ENCODE data around the gene SNAP29. TPM values are rescaled to one million over a fixed set of nuclear protein-coding genes. Genes with fewer than 3 reads are reported as not detected.

Gene SNAP29
- polyA plus RNA-seq, 1 donor = 29.8 TPM

DNA sequence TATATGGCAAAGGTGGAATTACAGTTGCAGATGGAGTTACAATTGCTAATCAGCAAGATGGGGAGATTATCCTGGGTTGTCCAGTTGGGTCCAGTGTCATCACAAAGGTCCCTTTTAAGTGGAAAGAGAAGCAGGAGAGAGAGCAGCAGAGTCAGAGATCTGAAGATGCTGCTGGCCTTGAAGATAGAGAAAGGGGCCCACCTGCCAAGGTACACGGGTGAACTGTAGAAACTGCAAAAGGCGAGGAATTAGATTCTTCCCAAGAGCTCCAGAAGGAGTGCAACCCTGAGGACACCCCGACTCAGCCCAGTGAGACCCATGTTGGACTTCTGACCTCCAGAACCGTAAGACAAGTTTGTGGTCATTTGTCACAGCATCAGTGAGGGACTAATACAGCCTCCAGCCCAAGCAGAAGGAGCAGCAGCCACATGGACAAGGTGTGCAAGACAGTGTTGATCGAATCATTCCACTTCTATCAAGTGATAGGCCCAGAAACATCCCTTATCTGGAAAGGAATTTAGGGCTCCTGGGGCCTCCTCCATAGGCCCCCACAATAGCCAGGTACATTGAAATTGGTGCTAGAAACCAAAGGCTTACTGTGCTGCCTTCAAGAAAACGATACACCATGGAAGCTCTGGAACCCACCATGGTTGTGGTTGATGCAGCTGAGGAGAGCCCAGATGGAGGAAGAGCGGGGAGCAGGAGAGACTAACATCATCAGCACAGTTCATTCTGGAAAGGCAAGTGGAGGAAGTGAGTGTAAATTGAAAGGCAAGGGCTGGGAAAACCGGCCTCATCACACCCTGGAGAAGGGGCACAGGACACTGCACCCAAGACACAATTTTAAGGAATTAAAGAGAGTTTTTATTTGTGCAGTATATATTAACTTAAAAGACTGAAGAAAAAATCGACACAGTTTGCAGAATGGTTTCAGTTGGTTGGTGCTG, 23.3 kb downstream of the SNAP29 start:
- Histone ChIP-seq H3K27ac (ENCODE audit: low read length) (no peak overlapping the region), H3K4me1 (ENCODE audit: control insufficient read depth, insufficient read depth, low read length) (peaks cover 30% of the 10 kb centered on the region), H3K4me3 (ENCODE audit: low read length) (no peak overlapping the region), H3K27me3 (ENCODE audit: control insufficient read depth, insufficient read depth, low read length) (no peaks in the 10 kb centered on the region), H3K9me3 (ENCODE audit: control insufficient read depth, low read depth, low read length) (no peaks in the 10 kb centered on the region), H3K36me3 (ENCODE audit: control insufficient read depth, insufficient read depth, low read length) (peaks cover 35% of the 10 kb centered on the region)
- WGBS (ENCODE audit: insufficient coverage, low lambda C conversion rate) = 100% methylated on average over 1 of the region's 9 CpGs
- no peak for DNase-seq

DNA sequence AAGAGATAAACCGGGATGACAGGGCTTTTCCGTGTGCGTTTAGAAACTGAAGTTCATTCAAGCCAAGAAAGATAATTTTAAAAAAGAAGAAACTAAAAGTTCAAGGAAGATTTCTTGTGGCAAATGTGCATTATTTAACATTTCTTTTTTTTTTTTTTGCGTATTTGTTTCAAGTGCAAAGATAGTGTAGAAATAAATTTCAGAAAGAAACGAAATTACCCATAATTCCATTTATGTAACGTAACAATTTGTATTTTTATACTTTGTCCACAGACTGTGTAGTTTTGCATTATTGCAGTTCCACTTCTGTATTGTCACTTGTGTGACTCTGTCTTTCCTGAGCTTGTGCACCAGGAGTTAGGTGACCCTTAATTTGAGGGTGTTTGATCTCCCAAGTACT, 24.0 kb downstream of the SNAP29 start:
- 100% methylated on average over 2 of the region's 6 CpGs for WGBS (ENCODE audit: insufficient coverage, low lambda C conversion rate)
- DNase-seq = no peak
- H3K36me3 ChIP-seq (ENCODE audit: control insufficient read depth, insufficient read depth, low read length) = peaks cover 35% of the 10 kb centered on the region
- no peaks in the 10 kb centered on the region for H3K9me3 ChIP-seq (ENCODE audit: control insufficient read depth, low read depth, low read length)
- no peak overlapping the region for H3K4me3 ChIP-seq (ENCODE audit: low read length)
- H3K4me1 ChIP-seq (ENCODE audit: control insufficient read depth, insufficient read depth, low read length) = peaks cover 30% of the 10 kb centered on the region
- H3K27me3 ChIP-seq (ENCODE audit: control insufficient read depth, insufficient read depth, low read length) = no peaks in the 10 kb centered on the region
- H3K27ac ChIP-seq (ENCODE audit: low read length) = no peak overlapping the region

DNA sequence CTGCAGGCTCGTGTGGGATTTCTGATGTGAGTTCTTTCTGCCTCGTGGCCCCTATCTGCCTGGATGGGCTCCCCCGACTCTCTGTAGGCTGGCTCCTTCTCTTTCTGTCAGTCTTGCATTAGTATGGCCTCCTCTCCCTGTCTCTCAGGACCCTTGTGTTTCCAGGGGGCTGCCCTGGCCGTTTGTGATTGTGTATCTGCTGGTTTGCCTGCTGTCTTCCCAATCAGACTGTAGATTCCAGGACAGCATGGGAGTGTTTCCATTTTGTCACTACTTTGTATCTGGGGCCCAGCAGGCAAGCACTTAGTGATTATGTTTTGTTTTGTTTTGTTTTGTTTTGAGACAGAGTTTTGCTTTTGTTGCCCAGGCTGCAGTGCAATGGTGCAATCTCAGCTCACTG, 25.6 kb downstream of the SNAP29 start:
- DNase-seq = no peak
- Histone ChIP-seq H3K4me1 (ENCODE audit: control insufficient read depth, insufficient read depth, low read length) (peaks cover 30% of the 10 kb centered on the region), H3K36me3 (ENCODE audit: control insufficient read depth, insufficient read depth, low read length) (peaks cover 42% of the 10 kb centered on the region), H3K9me3 (ENCODE audit: control insufficient read depth, low read depth, low read length) (no peaks in the 10 kb centered on the region), H3K4me3 (ENCODE audit: low read length) (no peak overlapping the region), H3K27ac (ENCODE audit: low read length) (peak overlapping the region; percentile 84), H3K27me3 (ENCODE audit: control insufficient read depth, insufficient read depth, low read length) (no peaks in the 10 kb centered on the region)
- WGBS (ENCODE audit: insufficient coverage, low lambda C conversion rate) = no CpG with 5 or more reads among the region's 4 CpGs

DNA sequence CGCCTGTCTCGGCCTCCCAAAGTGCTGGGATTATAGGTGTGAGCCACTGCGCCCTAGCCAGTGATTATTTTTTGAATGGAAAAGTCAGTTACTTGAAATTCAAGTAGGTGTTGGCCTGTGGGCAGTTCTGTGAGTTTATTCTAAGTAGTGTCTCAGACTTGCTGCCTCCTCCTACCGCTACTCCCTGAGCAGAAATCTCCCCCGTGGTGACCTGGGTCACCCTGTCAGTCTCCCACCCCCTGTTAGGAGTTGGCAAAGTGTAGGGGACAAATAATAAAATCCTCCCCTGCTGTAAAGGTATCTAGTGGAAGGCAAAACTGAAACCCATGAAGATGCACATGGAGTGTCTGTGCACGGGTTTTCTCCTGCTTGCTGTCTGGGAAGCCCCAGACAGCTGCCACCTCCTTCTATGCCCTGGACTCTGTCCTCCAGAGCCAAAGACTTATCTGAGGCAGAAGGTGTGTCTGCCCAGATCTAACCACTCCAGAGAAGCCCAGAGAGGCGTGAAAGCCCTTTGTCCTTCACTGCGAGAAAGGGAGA, 26.3 kb downstream of the SNAP29 start:
- DNase-seq = peak in 1 of 2 donors; percentile 93
- Histone ChIP-seq H3K4me1 (ENCODE audit: control insufficient read depth, insufficient read depth, low read length) (peaks cover 30% of the 10 kb centered on the region), H3K36me3 (ENCODE audit: control insufficient read depth, insufficient read depth, low read length) (peaks cover 47% of the 10 kb centered on the region), H3K9me3 (ENCODE audit: control insufficient read depth, low read depth, low read length) (no peaks in the 10 kb centered on the region), H3K27me3 (ENCODE audit: control insufficient read depth, insufficient read depth, low read length) (no peaks in the 10 kb centered on the region), H3K27ac (ENCODE audit: low read length) (peak overlapping the region; percentile 84), H3K4me3 (ENCODE audit: low read length) (no peak overlapping the region)
- no CpG with 5 or more reads among the region's 8 CpGs for WGBS (ENCODE audit: insufficient coverage, low lambda C conversion rate)

DNA sequence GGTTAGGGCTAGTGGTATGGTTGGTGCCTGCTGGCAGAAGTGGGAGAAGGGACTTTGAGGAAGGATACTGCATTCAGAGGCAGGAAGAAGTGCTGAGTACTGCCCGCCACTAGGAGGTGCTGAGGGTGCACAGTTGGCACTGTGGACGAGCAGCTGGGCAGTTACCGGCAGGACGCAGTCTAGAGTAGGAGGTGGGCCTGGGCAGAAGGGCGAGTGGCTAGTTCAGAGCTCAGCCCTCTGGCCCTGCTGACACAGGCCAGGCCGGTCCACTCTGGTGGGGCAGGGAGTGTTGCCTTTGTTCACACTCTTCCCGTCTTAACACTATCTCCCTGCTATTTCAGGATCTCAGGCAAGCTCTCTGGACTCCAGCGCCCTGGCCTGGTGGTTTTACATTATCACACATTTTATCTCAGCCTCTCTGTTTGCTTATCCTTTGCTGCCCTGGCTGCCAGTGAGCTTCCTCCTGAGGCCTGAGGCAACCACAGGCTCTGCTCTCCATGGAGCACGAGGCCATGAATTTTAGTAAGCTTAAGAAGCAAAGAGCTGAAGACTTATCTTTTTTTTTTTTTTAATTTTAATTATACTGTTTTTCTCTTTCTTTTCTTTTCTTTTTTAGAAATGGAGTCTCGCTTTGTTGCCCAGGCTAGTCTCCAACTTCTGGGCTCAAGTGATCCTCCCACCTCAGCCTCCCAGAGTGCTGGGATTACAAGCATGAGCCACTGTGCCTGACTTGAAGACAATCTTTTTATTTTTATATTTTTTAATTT, 26.9 kb downstream of the SNAP29 start:
- DNase-seq = peak; percentile 71 to 97
- peaks cover 49% of the 10 kb centered on the region for H3K36me3 ChIP-seq (ENCODE audit: control insufficient read depth, insufficient read depth, low read length)
- H3K4me1 ChIP-seq (ENCODE audit: control insufficient read depth, insufficient read depth, low read length) = peaks cover 30% of the 10 kb centered on the region
- WGBS (ENCODE audit: insufficient coverage, low lambda C conversion rate) = 63% methylated on average over 2 of the region's 10 CpGs
- no peak overlapping the region for H3K4me3 ChIP-seq (ENCODE audit: low read length)
- H3K27ac ChIP-seq (ENCODE audit: low read length) = peak overlapping the region; percentile 84
- H3K9me3 ChIP-seq (ENCODE audit: control insufficient read depth, low read depth, low read length) = no peaks in the 10 kb centered on the region
- H3K27me3 ChIP-seq (ENCODE audit: control insufficient read depth, insufficient read depth, low read length) = no peaks in the 10 kb centered on the region

DNA sequence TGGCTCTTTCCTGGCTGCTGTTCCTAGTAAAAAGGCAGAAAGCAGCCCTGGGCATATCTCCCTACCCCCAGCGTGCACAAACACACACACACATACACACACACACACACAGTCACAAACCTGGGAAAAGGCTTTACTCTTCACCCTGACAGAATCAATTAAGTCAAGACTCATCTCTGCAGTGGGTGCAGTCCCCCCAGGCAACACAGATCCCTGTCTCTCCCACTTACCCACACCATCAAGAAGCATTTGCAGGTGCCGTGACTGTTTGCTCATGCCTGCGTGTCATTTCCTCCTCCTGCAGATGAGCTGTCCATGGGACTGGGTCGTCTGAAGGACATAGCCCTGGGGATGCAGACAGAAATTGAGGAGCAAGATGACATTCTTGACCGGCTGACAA, 28.6 kb downstream of the SNAP29 start:
- peaks cover 30% of the 10 kb centered on the region for H3K4me1 ChIP-seq (ENCODE audit: control insufficient read depth, insufficient read depth, low read length)
- no peak for DNase-seq
- 100% methylated on average over 1 of the region's 5 CpGs for WGBS (ENCODE audit: insufficient coverage, low lambda C conversion rate)
- no peak overlapping the region for H3K27ac ChIP-seq (ENCODE audit: low read length)
- peaks cover 35% of the 10 kb centered on the region for H3K36me3 ChIP-seq (ENCODE audit: control insufficient read depth, insufficient read depth, low read length)
- H3K27me3 ChIP-seq (ENCODE audit: control insufficient read depth, insufficient read depth, low read length) = no peaks in the 10 kb centered on the region
- H3K9me3 ChIP-seq (ENCODE audit: control insufficient read depth, low read depth, low read length) = no peaks in the 10 kb centered on the region
- H3K4me3 ChIP-seq (ENCODE audit: low read length) = no peak overlapping the region

DNA sequence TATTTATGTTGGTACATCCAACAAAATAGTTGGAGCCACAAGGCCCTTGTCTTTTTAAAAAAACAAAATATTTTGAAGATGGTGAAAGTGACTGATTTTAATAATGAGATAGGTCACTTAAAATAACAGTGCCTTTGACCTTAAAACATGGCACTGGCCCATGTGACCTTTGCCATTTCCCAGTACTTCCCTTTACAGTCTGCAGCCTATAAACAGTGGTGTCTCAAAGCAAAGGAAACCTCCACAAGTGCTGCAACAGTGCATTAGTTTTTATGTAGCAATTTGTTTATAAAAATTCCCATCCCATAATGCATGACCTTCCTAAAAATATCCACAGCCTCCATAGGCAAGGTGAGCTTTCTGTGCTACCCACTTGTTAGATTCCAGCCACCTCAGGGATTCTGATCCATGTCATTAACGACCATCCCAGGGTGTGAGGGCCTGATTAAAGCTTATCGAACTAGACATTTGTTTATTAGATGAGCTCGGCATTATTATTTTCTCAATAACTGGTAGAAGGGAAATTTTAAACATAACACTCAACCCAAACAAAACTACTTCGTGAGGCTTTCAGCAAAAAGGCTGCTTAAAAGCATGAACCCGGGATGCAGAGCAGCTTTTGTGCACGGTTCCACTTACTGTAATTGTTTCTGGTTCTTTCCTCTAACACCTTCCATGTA, 30.4 kb downstream of the SNAP29 start:
- H3K36me3 ChIP-seq (ENCODE audit: control insufficient read depth, insufficient read depth, low read length) = peaks cover 27% of the 10 kb centered on the region
- DNase-seq = no peak

DNA sequence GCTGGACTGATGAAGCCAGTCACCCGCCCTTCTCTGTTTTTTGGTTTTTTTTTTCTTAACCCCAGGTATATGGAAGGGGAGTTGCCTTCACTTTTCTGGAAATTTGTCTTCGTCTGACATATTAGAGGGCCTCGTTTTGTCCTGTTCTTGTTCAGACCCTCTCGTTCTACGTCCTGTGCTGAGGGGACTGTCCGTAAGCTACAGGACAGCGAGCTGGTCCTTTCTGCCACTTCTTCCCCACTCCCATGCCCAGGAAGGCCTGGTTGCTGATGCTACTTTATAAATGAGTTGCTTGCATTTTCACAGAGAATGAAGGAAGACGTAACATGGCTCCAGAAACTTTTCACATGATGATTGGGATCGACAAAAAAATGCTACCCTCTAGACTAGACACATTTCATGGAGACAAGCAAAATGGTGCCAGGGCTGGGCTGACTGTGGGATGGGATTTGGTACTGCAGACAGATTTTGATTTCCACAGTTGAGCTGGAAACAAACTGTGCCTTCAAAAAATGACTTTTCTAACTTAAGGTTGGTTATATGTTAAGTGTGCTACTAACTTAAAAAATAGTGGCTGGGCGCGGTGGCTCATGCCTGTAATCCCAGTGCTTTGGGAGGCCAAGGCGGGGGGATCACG, 31.2 kb downstream of the SNAP29 start:
- H3K27me3 ChIP-seq (ENCODE audit: control insufficient read depth, insufficient read depth, low read length) = no peaks in the 10 kb centered on the region
- peaks cover 13% of the 10 kb centered on the region for H3K4me1 ChIP-seq (ENCODE audit: control insufficient read depth, insufficient read depth, low read length)
- no peak for DNase-seq
- WGBS (ENCODE audit: insufficient coverage, low lambda C conversion rate) = 92% methylated on average over 5 of the region's 13 CpGs
- no peak overlapping the region for H3K27ac ChIP-seq (ENCODE audit: low read length)
- H3K36me3 ChIP-seq (ENCODE audit: control insufficient read depth, insufficient read depth, low read length) = peaks cover 23% of the 10 kb centered on the region
- no peaks in the 10 kb centered on the region for H3K9me3 ChIP-seq (ENCODE audit: control insufficient read depth, low read depth, low read length)
- no peak overlapping the region for H3K4me3 ChIP-seq (ENCODE audit: low read length)

More for the DNA sequence above, 30.4 kb downstream of the SNAP29 start:
- Histone ChIP-seq H3K4me3 (ENCODE audit: low read length) (no peak overlapping the region), H3K27ac (ENCODE audit: low read length) (no peak overlapping the region), H3K9me3 (ENCODE audit: control insufficient read depth, low read depth, low read length) (no peaks in the 10 kb centered on the region), H3K27me3 (ENCODE audit: control insufficient read depth, insufficient read depth, low read length) (no peaks in the 10 kb centered on the region), H3K4me1 (ENCODE audit: control insufficient read depth, insufficient read depth, low read length) (peaks cover 21% of the 10 kb centered on the region)
- no CpG with 5 or more reads among the region's 6 CpGs for WGBS (ENCODE audit: insufficient coverage, low lambda C conversion rate)

DNA sequence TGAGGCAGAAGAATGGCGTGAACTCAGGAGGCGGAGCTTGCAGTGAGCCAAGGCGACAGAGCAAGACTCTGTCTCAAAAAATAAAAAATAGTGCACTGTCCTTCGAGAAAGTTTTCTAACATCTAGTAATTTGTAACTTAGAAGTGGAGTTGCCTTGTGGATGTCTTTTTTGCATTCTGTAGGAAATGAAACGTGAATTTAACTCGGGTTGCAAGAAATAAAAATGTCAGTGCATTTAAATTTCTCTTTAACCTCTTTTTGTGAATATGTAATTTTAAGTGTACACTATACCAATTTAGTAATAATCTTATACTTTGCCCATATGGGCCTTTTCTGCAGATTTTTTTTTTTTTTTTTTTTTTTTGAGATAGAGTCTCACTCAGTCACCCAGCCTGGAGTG, 32.2 kb downstream of the SNAP29 start:
- no peak overlapping the region for H3K4me3 ChIP-seq (ENCODE audit: low read length)
- H3K9me3 ChIP-seq (ENCODE audit: control insufficient read depth, low read depth, low read length) = no peaks in the 10 kb centered on the region
- peaks cover 6% of the 10 kb centered on the region for H3K4me1 ChIP-seq (ENCODE audit: control insufficient read depth, insufficient read depth, low read length)
- H3K27ac ChIP-seq (ENCODE audit: low read length) = no peak overlapping the region
- peaks cover 23% of the 10 kb centered on the region for H3K36me3 ChIP-seq (ENCODE audit: control insufficient read depth, insufficient read depth, low read length)
- 100% methylated on average over 6 of the region's 6 CpGs for WGBS (ENCODE audit: insufficient coverage, low lambda C conversion rate)
- no peak for DNase-seq
- H3K27me3 ChIP-seq (ENCODE audit: control insufficient read depth, insufficient read depth, low read length) = no peaks in the 10 kb centered on the region

Measured in large intestine (tissue), 3 donors.